ENCODE measurements around the gene FZR1.

FZR1 gene

GRCh38 chr19:3543150-3544057 lies 37.3 kb downstream of the FZR1 start:
- in situ Hi-C loops (cut with MboI; ENCODE audit: low sequenced_read_pairs): no loop called here

- in situ Hi-C loops (cut with MboI; ENCODE audit: low sequenced_read_pairs): no loop called here
Observed at GRCh38 chr19:3544058-3544376, 37.9 kb downstream of the FZR1 start.

- in situ Hi-C loops (cut with MboI; ENCODE audit: low sequenced_read_pairs): no loop called here
Observed at GRCh38 chr19:3544742-3545668, 38.9 kb downstream of the FZR1 start.

GRCh38 chr19:3545669-3546034 lies 39.5 kb downstream of the FZR1 start:
- in situ Hi-C loops (cut with MboI; ENCODE audit: low sequenced_read_pairs): no loop called here

GRCh38 chr19:3546119-3546518 lies 40.0 kb downstream of the FZR1 start:
- in situ Hi-C loops (cut with MboI; ENCODE audit: low sequenced_read_pairs): no loop called here

- in situ Hi-C loops (cut with MboI; ENCODE audit: low sequenced_read_pairs): no loop called here
Observed at GRCh38 chr19:3547301-3547731, 41.2 kb downstream of the FZR1 start.

- in situ Hi-C loops (cut with MboI; ENCODE audit: low sequenced_read_pairs): no loop called here
Observed at GRCh38 chr19:3547767-3548282, 41.7 kb downstream of the FZR1 start.

GRCh38 chr19:3548606-3549005 lies 42.5 kb downstream of the FZR1 start:
- in situ Hi-C loops (cut with MboI; ENCODE audit: low sequenced_read_pairs): no loop called here

GRCh38 chr19:3549816-3550215 lies 43.7 kb downstream of the FZR1 start:
- in situ Hi-C loops (cut with MboI; ENCODE audit: low sequenced_read_pairs): no loop called here

GRCh38 chr19:3550947-3551791 lies 45.1 kb downstream of the FZR1 start:
- in situ Hi-C loops (cut with MboI; ENCODE audit: low sequenced_read_pairs): no loop called here

- in situ Hi-C loops (cut with MboI; ENCODE audit: low sequenced_read_pairs): no loop called here
Observed at GRCh38 chr19:3551792-3552095, 45.6 kb downstream of the FZR1 start.

- in situ Hi-C loops (cut with MboI; ENCODE audit: low sequenced_read_pairs): no loop called here
Observed at GRCh38 chr19:3554254-3555083, 48.4 kb downstream of the FZR1 start.

- in situ Hi-C loops (cut with MboI; ENCODE audit: low sequenced_read_pairs): no loop called here
Observed at GRCh38 chr19:3555653-3556422, 49.7 kb downstream of the FZR1 start.

GRCh38 chr19:3556423-3556977 lies 50.4 kb downstream of the FZR1 start:
- in situ Hi-C loops (cut with MboI; ENCODE audit: low sequenced_read_pairs): no loop called here

GRCh38 chr19:3556978-3557460 lies 50.9 kb downstream of the FZR1 start:
- in situ Hi-C loops (cut with MboI; ENCODE audit: low sequenced_read_pairs): no loop called here

- in situ Hi-C loops (cut with MboI; ENCODE audit: low sequenced_read_pairs): no loop called here
Observed at GRCh38 chr19:3557461-3558248, 51.5 kb downstream of the FZR1 start, which contains the start of gene MFSD12. MFSD12 (minus strand) TSS chr19:3557586; CDS start chr19:3557403, 183 bp downstream.

- in situ Hi-C loops (cut with MboI; ENCODE audit: low sequenced_read_pairs): no loop called here
Observed at GRCh38 chr19:3563709-3564524, 57.8 kb downstream of the FZR1 start.

Measured in hTERT RPE-1 (cell line).